ENCODE results near the gene CRACDL. TPM values are rescaled to one million over a fixed set of nuclear protein-coding genes. Genes with fewer than 3 reads are reported as not detected.

The CRACDL gene
- polyA plus RNA-seq, 2 donors, result 9.1 to 15.8 TPM

- no peaks in the 10 kb centered on the region for H3K27me3 ChIP-seq (ENCODE audit: control insufficient read depth in 1 of 2, insufficient read depth in 2 of 2, low read length in 2 of 2)
- 69 to 76% methylated on average over 12 of the region's 12 CpGs for WGBS, 2 donors
These were observed 130.4 kb downstream of the CRACDL start for GRCh38 chr2:98805412-98806171.

GRCh38 chr2:98804736-98805135 lies 131.3 kb downstream of the CRACDL start:
- 97 to 100% methylated on average over 3 of the region's 3 CpGs for WGBS, 2 donors
- Histone ChIP-seq H3K9me3 (ENCODE audit: control insufficient read depth in 2 of 2, insufficient read depth in 1 of 2, low read depth in 1 of 2, low read length in 1 of 2) (no peaks in the 10 kb centered on the region), H3K4me3 (ENCODE audit: low read depth in 1 of 2, low read length in 2 of 2) (no peak overlapping the region), H3K36me3 (ENCODE audit: control insufficient read depth in 2 of 2, insufficient read depth in 2 of 2, low read length in 1 of 2) (no peaks in the 10 kb centered on the region), H3K27me3 (ENCODE audit: control insufficient read depth in 1 of 2, insufficient read depth in 2 of 2, low read length in 2 of 2) (no peaks in the 10 kb centered on the region), H3K27ac (ENCODE audit: low read depth in 2 of 2, low read length in 1 of 2) (no peak overlapping the region), H3K4me1 (ENCODE audit: control insufficient read depth in 2 of 2, insufficient read depth in 2 of 2, low read length in 1 of 2) (peaks cover 0 to 2% of the 10 kb centered on the region in 2 donors)

More at GRCh38 chr2:98805412-98806171, 130.4 kb downstream of the CRACDL start:
- Histone ChIP-seq H3K9me3 (ENCODE audit: control insufficient read depth in 2 of 2, insufficient read depth in 1 of 2, low read depth in 1 of 2, low read length in 1 of 2) (no peaks in the 10 kb centered on the region), H3K36me3 (ENCODE audit: control insufficient read depth in 2 of 2, insufficient read depth in 2 of 2, low read length in 1 of 2) (no peaks in the 10 kb centered on the region), H3K4me3 (ENCODE audit: low read depth in 1 of 2, low read length in 2 of 2) (no peak overlapping the region), H3K27ac (ENCODE audit: low read depth in 2 of 2, low read length in 1 of 2) (no peak overlapping the region), H3K4me1 (ENCODE audit: control insufficient read depth in 2 of 2, insufficient read depth in 2 of 2, low read length in 1 of 2) (peaks cover 0 to 2% of the 10 kb centered on the region in 2 donors)

GRCh38 chr2:98804265-98804650 lies 131.8 kb downstream of the CRACDL start:
- Histone ChIP-seq H3K4me3 (ENCODE audit: low read depth in 1 of 2, low read length in 2 of 2) (no peak overlapping the region), H3K27ac (ENCODE audit: low read depth in 2 of 2, low read length in 1 of 2) (no peak overlapping the region), H3K9me3 (ENCODE audit: control insufficient read depth in 2 of 2, insufficient read depth in 1 of 2, low read depth in 1 of 2, low read length in 1 of 2) (no peaks in the 10 kb centered on the region), H3K27me3 (ENCODE audit: control insufficient read depth in 1 of 2, insufficient read depth in 2 of 2, low read length in 2 of 2) (no peaks in the 10 kb centered on the region), H3K4me1 (ENCODE audit: control insufficient read depth in 2 of 2, insufficient read depth in 2 of 2, low read length in 1 of 2) (peaks cover 0 to 2% of the 10 kb centered on the region in 2 donors), H3K36me3 (ENCODE audit: control insufficient read depth in 2 of 2, insufficient read depth in 2 of 2, low read length in 1 of 2) (no peaks in the 10 kb centered on the region)
- 84 to 93% methylated on average over 8 of the region's 8 CpGs for WGBS, 2 donors

GRCh38 chr2:98803405-98804264 lies 132.4 kb downstream of the CRACDL start:
- H3K9me3 ChIP-seq (ENCODE audit: control insufficient read depth in 2 of 2, insufficient read depth in 1 of 2, low read depth in 1 of 2, low read length in 1 of 2), result no peaks in the 10 kb centered on the region
- H3K27me3 ChIP-seq (ENCODE audit: control insufficient read depth in 1 of 2, insufficient read depth in 2 of 2, low read length in 2 of 2), result no peaks in the 10 kb centered on the region
- H3K4me3 ChIP-seq (ENCODE audit: low read depth in 1 of 2, low read length in 2 of 2), result no peak overlapping the region
- 84 to 92% methylated on average over 10 of the region's 10 CpGs for WGBS, 2 donors
- H3K27ac ChIP-seq (ENCODE audit: low read depth in 2 of 2, low read length in 1 of 2), result no peak overlapping the region
- no peaks in the 10 kb centered on the region for H3K36me3 ChIP-seq (ENCODE audit: control insufficient read depth in 2 of 2, insufficient read depth in 2 of 2, low read length in 1 of 2)
- H3K4me1 ChIP-seq (ENCODE audit: control insufficient read depth in 2 of 2, insufficient read depth in 2 of 2, low read length in 1 of 2), result peaks cover 0 to 2% of the 10 kb centered on the region in 2 donors

GRCh38 chr2:98802344-98802743 lies 133.7 kb downstream of the CRACDL start:
- peaks cover 0 to 1% of the 10 kb centered on the region in 2 donors for H3K4me1 ChIP-seq (ENCODE audit: control insufficient read depth in 2 of 2, insufficient read depth in 2 of 2, low read length in 1 of 2)
- H3K9me3 ChIP-seq (ENCODE audit: control insufficient read depth in 2 of 2, insufficient read depth in 1 of 2, low read depth in 1 of 2, low read length in 1 of 2), result no peaks in the 10 kb centered on the region
- no peaks in the 10 kb centered on the region for H3K27me3 ChIP-seq (ENCODE audit: control insufficient read depth in 1 of 2, insufficient read depth in 2 of 2, low read length in 2 of 2)
- no peak overlapping the region for H3K4me3 ChIP-seq (ENCODE audit: low read depth in 1 of 2, low read length in 2 of 2)
- no peak overlapping the region for H3K27ac ChIP-seq (ENCODE audit: low read depth in 2 of 2, low read length in 1 of 2)
- H3K36me3 ChIP-seq (ENCODE audit: control insufficient read depth in 2 of 2, insufficient read depth in 2 of 2, low read length in 1 of 2), result no peaks in the 10 kb centered on the region
- 92 to 95% methylated on average over 8 of the region's 8 CpGs for WGBS, 2 donors

- WGBS, 2 donors, result 95% methylated on average over 15 of the region's 15 CpGs
- Histone ChIP-seq H3K4me3 (ENCODE audit: low read depth in 1 of 2, low read length in 2 of 2) (no peak overlapping the region), H3K27ac (ENCODE audit: low read depth in 2 of 2, low read length in 1 of 2) (no peak overlapping the region), H3K36me3 (ENCODE audit: control insufficient read depth in 2 of 2, insufficient read depth in 2 of 2, low read length in 1 of 2) (peaks cover 0 to 1% of the 10 kb centered on the region in 2 donors), H3K27me3 (ENCODE audit: control insufficient read depth in 1 of 2, insufficient read depth in 2 of 2, low read length in 2 of 2) (no peaks in the 10 kb centered on the region), H3K9me3 (ENCODE audit: control insufficient read depth in 2 of 2, insufficient read depth in 1 of 2, low read depth in 1 of 2, low read length in 1 of 2) (no peaks in the 10 kb centered on the region), H3K4me1 (ENCODE audit: control insufficient read depth in 2 of 2, insufficient read depth in 2 of 2, low read length in 1 of 2) (no peaks in the 10 kb centered on the region)
These were observed 134.1 kb downstream of the CRACDL start for GRCh38 chr2:98801921-98802321.

GRCh38 chr2:98801286-98801685 lies 134.7 kb downstream of the CRACDL start:
- peaks cover 0 to 4% of the 10 kb centered on the region in 2 donors for H3K36me3 ChIP-seq (ENCODE audit: control insufficient read depth in 2 of 2, insufficient read depth in 2 of 2, low read length in 1 of 2)
- no peak overlapping the region for H3K4me3 ChIP-seq (ENCODE audit: low read depth in 1 of 2, low read length in 2 of 2)
- H3K27me3 ChIP-seq (ENCODE audit: control insufficient read depth in 1 of 2, insufficient read depth in 2 of 2, low read length in 2 of 2), result no peaks in the 10 kb centered on the region
- H3K27ac ChIP-seq (ENCODE audit: low read depth in 2 of 2, low read length in 1 of 2), result no peak overlapping the region
- no peaks in the 10 kb centered on the region for H3K4me1 ChIP-seq (ENCODE audit: control insufficient read depth in 2 of 2, insufficient read depth in 2 of 2, low read length in 1 of 2)
- WGBS, 2 donors, result 78 to 91% methylated on average over 1 of the region's 1 CpG
- no peaks in the 10 kb centered on the region for H3K9me3 ChIP-seq (ENCODE audit: control insufficient read depth in 2 of 2, insufficient read depth in 1 of 2, low read depth in 1 of 2, low read length in 1 of 2)

GRCh38 chr2:98800330-98801064 lies 135.5 kb downstream of the CRACDL start:
- no peaks in the 10 kb centered on the region for H3K9me3 ChIP-seq (ENCODE audit: control insufficient read depth in 2 of 2, insufficient read depth in 1 of 2, low read depth in 1 of 2, low read length in 1 of 2)
- 80 to 84% methylated on average over 8 of the region's 8 CpGs for WGBS, 2 donors

More at GRCh38 chr2:98800330-98801064, 135.5 kb downstream of the CRACDL start:
- Histone ChIP-seq H3K27ac (ENCODE audit: low read depth in 2 of 2, low read length in 1 of 2) (no peak overlapping the region), H3K36me3 (ENCODE audit: control insufficient read depth in 2 of 2, insufficient read depth in 2 of 2, low read length in 1 of 2) (peaks cover 0 to 4% of the 10 kb centered on the region in 2 donors), H3K27me3 (ENCODE audit: control insufficient read depth in 1 of 2, insufficient read depth in 2 of 2, low read length in 2 of 2) (no peaks in the 10 kb centered on the region), H3K4me1 (ENCODE audit: control insufficient read depth in 2 of 2, insufficient read depth in 2 of 2, low read length in 1 of 2) (no peaks in the 10 kb centered on the region), H3K4me3 (ENCODE audit: low read depth in 1 of 2, low read length in 2 of 2) (no peak overlapping the region)

Data from esophagus (tissue), 2 donors.